Activated naive CD4-positive, alpha-beta T cell treated with anti-CD3 and anti-CD28 coated beads, Interleukin-2, amount 10 ng/mL, durations not matched to agents 7 days and 5 days (primary cell): ENCODE measurements around the gene KCND3.

Experiments
- CTCF ChIA-PET: fragments of 350-600 bp; sonication (Branson Sonifier 250); formaldehyde crosslinking; loops from one replicate; lab custom pipeline; 2021; ENCODE audit warnings: antibody characterized with exemption; lab: Charles Lee
- DNase-seq: peaks from one replicate; pipeline ENCODE4 v3.0.0-alpha.2; 2020
- H3K27ac Mint-ChIP-seq: one replicate; pipeline ENCODE4 v1.8.0; 2021; ENCODE audit warnings: mild to moderate bottlenecking, moderate library complexity, mixed read lengths
- H3K27me3 Mint-ChIP-seq: one replicate; pipeline ENCODE4 v1.8.0; 2021; ENCODE audit warnings: mild to moderate bottlenecking, mixed read lengths
- H3K36me3 Mint-ChIP-seq: one replicate; pipeline ENCODE4 v1.8.0; 2021; ENCODE audit warnings: mixed read lengths
- H3K4me1 Mint-ChIP-seq: one replicate; pipeline ENCODE4 v1.8.0; 2021; ENCODE audit warnings: mixed read lengths
- H3K4me3 Mint-ChIP-seq: one replicate; pipeline ENCODE4 v1.8.0; 2021; ENCODE audit warnings: mild to moderate bottlenecking, moderate library complexity, mixed read lengths
- H3K9me3 Mint-ChIP-seq: one replicate; pipeline ENCODE4 v1.8.0; 2021; ENCODE audit warnings: mixed read lengths

KCND3 gene

GRCh38 chr1:111834956-111835355, 154.5 kb downstream of the KCND3 start:
- CTCF ChIA-PET: no interaction called here
- Mint-ChIP-seq H3K27ac (no peak overlapping the region), H3K36me3 (no peaks in the 10 kb centered on the region), H3K27me3 (peaks cover 9% of the 10 kb centered on the region), H3K4me1 (no peaks in the 10 kb centered on the region), H3K9me3 (no peaks in the 10 kb centered on the region), H3K4me3 (no peak overlapping the region)
- no peak for DNase-seq

- Mint-ChIP-seq H3K9me3 (no peaks in the 10 kb centered on the region), H3K27ac (no peak overlapping the region), H3K36me3 (no peaks in the 10 kb centered on the region), H3K4me1 (no peaks in the 10 kb centered on the region), H3K27me3 (peaks cover 9% of the 10 kb centered on the region), H3K4me3 (no peak overlapping the region)
- CTCF ChIA-PET: interaction anchor here (1.4 kb wide), 1 partner anchor 10 kb away, joined by 5 read pairs; no protein-coding TSS in a partner anchor
- no peak for DNase-seq
Measured at GRCh38 chr1:111833334-111833733, 156.1 kb downstream of the KCND3 start.

- CTCF ChIA-PET: no interaction called here
Measured at GRCh38 chr1:111832521-111833155, 156.8 kb downstream of the KCND3 start.

GRCh38 chr1:111831153-111831552, 158.3 kb downstream of the KCND3 start:
- H3K4me3 Mint-ChIP-seq: no peak overlapping the region
- H3K4me1 Mint-ChIP-seq: no peaks in the 10 kb centered on the region
- CTCF ChIA-PET: no interaction called here
- no peaks in the 10 kb centered on the region for H3K36me3 Mint-ChIP-seq
- peaks cover 9% of the 10 kb centered on the region for H3K27me3 Mint-ChIP-seq
- no peak for DNase-seq
- no peaks in the 10 kb centered on the region for H3K9me3 Mint-ChIP-seq
- H3K27ac Mint-ChIP-seq: no peak overlapping the region

More at GRCh38 chr1:111832521-111833155, 156.8 kb downstream of the KCND3 start:
- DNase-seq: no peak
- peaks cover 9% of the 10 kb centered on the region for H3K27me3 Mint-ChIP-seq
- no peaks in the 10 kb centered on the region for H3K9me3 Mint-ChIP-seq
- no peak overlapping the region for H3K27ac Mint-ChIP-seq
- H3K36me3 Mint-ChIP-seq: no peaks in the 10 kb centered on the region
- H3K4me1 Mint-ChIP-seq: no peaks in the 10 kb centered on the region
- H3K4me3 Mint-ChIP-seq: no peak overlapping the region

- Mint-ChIP-seq H3K4me3 (no peak overlapping the region), H3K36me3 (no peaks in the 10 kb centered on the region), H3K9me3 (no peaks in the 10 kb centered on the region)
Measured at GRCh38 chr1:111827946-111828345, 161.5 kb downstream of the KCND3 start.

GRCh38 chr1:111826278-111826677, 163.2 kb downstream of the KCND3 start:
- no peaks in the 10 kb centered on the region for H3K9me3 Mint-ChIP-seq
- no peak for DNase-seq
- no peaks in the 10 kb centered on the region for H3K4me1 Mint-ChIP-seq
- CTCF ChIA-PET: no interaction called here
- peaks cover 20% of the 10 kb centered on the region for H3K27me3 Mint-ChIP-seq
- no peak overlapping the region for H3K27ac Mint-ChIP-seq
- H3K36me3 Mint-ChIP-seq: no peaks in the 10 kb centered on the region
- H3K4me3 Mint-ChIP-seq: no peak overlapping the region

More at GRCh38 chr1:111827946-111828345, 161.5 kb downstream of the KCND3 start:
- no peak for DNase-seq
- CTCF ChIA-PET: no interaction called here
- no peaks in the 10 kb centered on the region for H3K4me1 Mint-ChIP-seq
- peaks cover 23% of the 10 kb centered on the region for H3K27me3 Mint-ChIP-seq
- no peak overlapping the region for H3K27ac Mint-ChIP-seq

DNA sequence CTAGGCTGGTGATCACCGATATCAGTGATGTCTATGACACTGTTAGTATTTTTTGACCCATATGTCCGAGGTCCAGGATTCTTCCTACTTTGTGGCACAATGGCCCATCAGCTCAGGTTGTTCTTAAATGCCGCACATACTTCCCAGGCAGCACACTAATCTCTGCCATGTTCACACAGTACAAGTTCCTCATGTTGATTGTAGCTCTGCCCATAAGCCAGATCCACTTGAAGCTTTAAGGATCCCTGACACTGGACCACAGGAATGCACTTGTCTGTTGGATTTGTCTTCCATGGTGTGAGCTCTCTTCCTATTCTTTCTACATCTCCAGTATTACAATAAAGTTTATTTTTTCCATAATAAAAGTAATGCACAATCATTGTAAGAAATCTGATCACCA, 164.3 kb downstream of the KCND3 start:
- Mint-ChIP-seq H3K27ac (no peak overlapping the region), H3K9me3 (no peaks in the 10 kb centered on the region), H3K27me3 (peaks cover 20% of the 10 kb centered on the region), H3K4me1 (no peaks in the 10 kb centered on the region), H3K4me3 (no peak overlapping the region), H3K36me3 (no peaks in the 10 kb centered on the region)
- CTCF ChIA-PET: no interaction called here
- no peak for DNase-seq

- Mint-ChIP-seq H3K36me3 (no peaks in the 10 kb centered on the region), H3K4me1 (no peaks in the 10 kb centered on the region), H3K27ac (no peak overlapping the region), H3K27me3 (peaks cover 28% of the 10 kb centered on the region), H3K4me3 (no peak overlapping the region), H3K9me3 (no peaks in the 10 kb centered on the region)
- CTCF ChIA-PET: no interaction called here
- DNase-seq: no peak
Measured at GRCh38 chr1:111822138-111822537, 167.3 kb downstream of the KCND3 start.

DNA sequence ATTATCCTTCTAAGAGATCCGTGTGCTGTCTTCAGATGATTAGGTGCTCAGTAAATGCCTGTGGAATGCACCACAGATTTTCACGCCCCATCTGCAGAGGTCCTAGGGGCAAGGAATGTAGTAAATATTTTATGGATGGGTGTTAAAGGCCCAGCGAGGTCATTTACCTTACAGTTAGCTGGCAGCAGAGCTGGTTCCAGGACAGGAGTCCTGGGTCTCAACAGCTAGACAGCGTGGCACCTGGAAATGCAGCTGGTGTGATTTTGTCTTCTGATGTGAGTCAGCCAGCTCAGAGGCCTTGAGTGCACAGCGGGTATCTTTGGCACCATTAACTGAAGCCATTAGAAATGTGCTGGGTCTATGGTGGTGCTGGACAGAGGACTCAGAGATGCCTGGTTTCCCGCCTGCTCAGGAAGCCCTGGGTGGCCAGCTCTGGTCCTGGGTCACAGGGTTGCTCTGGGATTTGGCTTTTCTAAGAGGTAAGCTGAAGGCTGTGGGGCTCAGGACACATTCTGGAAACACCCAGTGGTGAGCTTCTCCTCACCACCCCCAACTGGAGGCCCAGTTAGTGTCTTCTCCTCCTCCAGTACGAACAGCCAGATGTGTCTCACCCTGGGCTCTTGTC, 168.2 kb downstream of the KCND3 start:
- H3K27ac Mint-ChIP-seq: no peak overlapping the region
- H3K4me3 Mint-ChIP-seq: no peak overlapping the region
- no peak for DNase-seq
- CTCF ChIA-PET: no interaction called here
- no peaks in the 10 kb centered on the region for H3K36me3 Mint-ChIP-seq
- peaks cover 28% of the 10 kb centered on the region for H3K27me3 Mint-ChIP-seq
- H3K4me1 Mint-ChIP-seq: no peaks in the 10 kb centered on the region
- H3K9me3 Mint-ChIP-seq: no peaks in the 10 kb centered on the region

GRCh38 chr1:111819566-111820263, 169.8 kb downstream of the KCND3 start:
- CTCF ChIA-PET: interaction anchor here (0.7 to 1.4 kb wide), 2 partner anchors 10 to 739 kb away, joined by 3 read pairs; no protein-coding TSS in a partner anchor

DNA sequence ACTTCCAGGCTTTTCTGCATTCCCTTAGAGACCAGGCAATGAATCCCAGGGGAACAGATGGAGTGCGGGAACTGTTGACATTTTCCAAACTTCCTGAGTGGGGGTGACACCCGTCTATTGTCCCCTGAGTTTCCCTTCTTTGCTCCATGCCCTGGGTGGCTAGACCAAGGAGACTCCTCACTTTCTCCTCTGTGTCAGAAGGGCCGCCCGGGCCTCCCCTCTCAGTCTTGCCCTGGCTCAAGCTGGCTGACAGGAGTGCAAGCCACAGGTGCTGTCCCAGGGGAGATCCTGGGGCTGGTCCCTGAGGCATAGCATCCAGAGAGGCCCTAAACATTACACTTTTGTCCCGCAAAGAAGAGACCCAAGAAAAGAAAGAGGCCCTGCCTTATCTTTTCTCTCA, 170.9 kb downstream of the KCND3 start:
- Mint-ChIP-seq H3K4me1 (no peaks in the 10 kb centered on the region), H3K4me3 (no peak overlapping the region), H3K27me3 (peaks cover 17% of the 10 kb centered on the region), H3K36me3 (no peaks in the 10 kb centered on the region), H3K27ac (no peak overlapping the region), H3K9me3 (no peaks in the 10 kb centered on the region)
- CTCF ChIA-PET: interaction anchor here (1.4 kb wide), 1 partner anchor 9 kb away, joined by 3 read pairs; no protein-coding TSS in a partner anchor
- DNase-seq: no peak

More at GRCh38 chr1:111819566-111820263, 169.8 kb downstream of the KCND3 start:
- H3K4me1 Mint-ChIP-seq: no peaks in the 10 kb centered on the region
- no peaks in the 10 kb centered on the region for H3K36me3 Mint-ChIP-seq
- H3K27me3 Mint-ChIP-seq: peaks cover 28% of the 10 kb centered on the region
- no peak for DNase-seq
- H3K4me3 Mint-ChIP-seq: no peak overlapping the region
- H3K9me3 Mint-ChIP-seq: no peaks in the 10 kb centered on the region
- no peak overlapping the region for H3K27ac Mint-ChIP-seq

- CTCF ChIA-PET: no interaction called here
- Mint-ChIP-seq H3K4me3 (no peak overlapping the region), H3K27me3 (peaks cover 12% of the 10 kb centered on the region), H3K9me3 (no peaks in the 10 kb centered on the region), H3K36me3 (no peaks in the 10 kb centered on the region), H3K27ac (no peak overlapping the region), H3K4me1 (no peaks in the 10 kb centered on the region)
- DNase-seq: no peak
Measured at GRCh38 chr1:111818081-111818480, 171.4 kb downstream of the KCND3 start.

- H3K9me3 Mint-ChIP-seq: no peaks in the 10 kb centered on the region
- DNase-seq: no peak
- no peaks in the 10 kb centered on the region for H3K4me1 Mint-ChIP-seq
- H3K36me3 Mint-ChIP-seq: no peaks in the 10 kb centered on the region
- CTCF ChIA-PET: no interaction called here
- H3K27me3 Mint-ChIP-seq: peaks cover 8% of the 10 kb centered on the region
- H3K27ac Mint-ChIP-seq: no peak overlapping the region
- H3K4me3 Mint-ChIP-seq: no peak overlapping the region
Measured at GRCh38 chr1:111814642-111815041, 174.8 kb downstream of the KCND3 start.

DNA sequence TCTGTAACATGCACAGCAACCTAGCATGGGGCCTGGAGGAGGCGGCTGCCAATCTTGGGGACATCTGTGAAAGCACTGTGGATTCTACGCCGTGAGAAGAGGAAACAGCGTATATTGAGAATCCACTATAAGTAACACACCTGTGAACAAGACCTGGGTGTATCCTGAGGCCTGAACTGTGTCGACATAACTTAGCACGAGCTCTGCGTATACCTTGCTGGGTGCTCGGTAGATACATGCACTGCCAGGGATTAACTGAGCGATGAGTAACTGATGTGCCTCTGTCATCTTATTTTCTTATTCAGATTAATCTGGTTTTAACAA, 175.2 kb downstream of the KCND3 start:
- Mint-ChIP-seq H3K27me3 (peaks cover 8% of the 10 kb centered on the region), H3K4me3 (no peak overlapping the region), H3K27ac (no peak overlapping the region), H3K36me3 (no peaks in the 10 kb centered on the region), H3K9me3 (no peaks in the 10 kb centered on the region), H3K4me1 (no peaks in the 10 kb centered on the region)
- DNase-seq: no peak
- CTCF ChIA-PET: interaction anchor here (1.1 kb wide), 1 partner anchor 45 kb away, joined by 3 read pairs; no protein-coding TSS in a partner anchor
